Trophoblast cell (in vitro differentiated cells and primary cell): ENCODE measurements around the gene RHOT2.

Experiments used
- DNase-seq, 2 donors: peaks; one replicate each; pipeline ENCODE4 v3.0.0-alpha.2; 2016
- H2AFZ ChIP-seq: 2 replicates; pipeline ENCODE4 v1.6.1; 2013; ENCODE audit warnings: low read length, moderate library complexity, mild to moderate bottlenecking; ENCODE audit not compliant: insufficient read depth, poor library complexity
- H2AK5ac ChIP-seq: 2 replicates; pipeline ENCODE4 v1.6.1; 2013; ENCODE audit warnings: mild to moderate bottlenecking, low read length
- H2BK120ac ChIP-seq: 2 replicates; pipeline ENCODE4 v1.6.1; 2013; ENCODE audit warnings: low read length, mild to moderate bottlenecking, moderate library complexity; ENCODE audit not compliant: insufficient read depth, poor library complexity
- H2BK12ac ChIP-seq: 2 replicates; pipeline ENCODE4 v1.6.1; 2013; ENCODE audit warnings: mild to moderate bottlenecking, low read length, moderate library complexity
- H2BK5ac ChIP-seq: 2 replicates; pipeline ENCODE4 v1.6.1; 2013; ENCODE audit warnings: low read length, low read depth, moderate library complexity, mild to moderate bottlenecking; ENCODE audit not compliant: poor library complexity
- H3K14ac ChIP-seq: 2 replicates; pipeline ENCODE4 v1.6.1; 2013; ENCODE audit warnings: mild to moderate bottlenecking, low read length
- H3K18ac ChIP-seq: 2 replicates; pipeline ENCODE4 v1.6.1; 2013; ENCODE audit warnings: mild to moderate bottlenecking, low read length
- H3K23ac ChIP-seq: 2 replicates; pipeline ENCODE4 v1.6.1; 2013; ENCODE audit warnings: low read length
- H3K27ac ChIP-seq: 2 replicates; pipeline ENCODE4 v1.5.1; 2013; ENCODE audit warnings: low read depth, mild to moderate bottlenecking, inconsistent platforms, low read length, moderate library complexity
- H3K27me3 ChIP-seq: 2 replicates; pipeline ENCODE4 v1.6.1; 2013; ENCODE audit warnings: inconsistent platforms, mild to moderate bottlenecking, low read length, moderate library complexity; ENCODE audit not compliant: insufficient read depth
- H3K36me3 ChIP-seq, 2 experiments: 1 replicate in 1 of 2; 2 replicates in 1 of 2; pipeline ENCODE4 v1.6.1; 2013; ENCODE audit warnings: low read length in 2 of 2, mild to moderate bottlenecking in 2 of 2, moderate library complexity in 1 of 2; ENCODE audit not compliant: insufficient read depth in 2 of 2, control insufficient read depth in 1 of 2
- H3K4ac ChIP-seq: 2 replicates; pipeline ENCODE4 v1.6.1; 2013; ENCODE audit warnings: low read depth, mild to moderate bottlenecking, low read length, moderate library complexity
- H3K4me1 ChIP-seq, 2 experiments: 1 replicate in 1 of 2; 2 replicates in 1 of 2; pipeline ENCODE4 v1.6.1; 2013; ENCODE audit warnings: low read length in 2 of 2, mild to moderate bottlenecking in 2 of 2, moderate library complexity in 1 of 2; ENCODE audit not compliant: insufficient read depth in 2 of 2, control insufficient read depth in 1 of 2
- H3K4me2 ChIP-seq: 2 replicates; pipeline ENCODE4 v1.6.1; 2013; ENCODE audit warnings: inconsistent platforms, mild to moderate bottlenecking, low read length, moderate library complexity
- H3K4me3 ChIP-seq: 2 replicates; pipeline ENCODE4 v1.5.1; 2013; ENCODE audit warnings: mild to moderate bottlenecking, low read depth, low read length, inconsistent platforms
- H3K79me1 ChIP-seq: one replicate; pipeline ENCODE4 v1.6.1; 2013; ENCODE audit warnings: low read length
- H3K79me2 ChIP-seq: 2 replicates; pipeline ENCODE4 v1.6.1; 2013; ENCODE audit warnings: low read length, mild to moderate bottlenecking; ENCODE audit not compliant: control insufficient read depth, insufficient read depth, poor library complexity
- H3K9ac ChIP-seq: 2 replicates; pipeline ENCODE4 v1.6.1; 2013; ENCODE audit warnings: mild to moderate bottlenecking, low read length
- H3K9me3 ChIP-seq: 2 replicates; pipeline ENCODE4 v1.6.1; 2013; ENCODE audit warnings: low read depth, mild to moderate bottlenecking, control low read depth, inconsistent platforms, low read length; ENCODE audit not compliant: insufficient read depth
- H4K12ac ChIP-seq: 2 replicates; pipeline ENCODE4 v1.6.1; 2013; ENCODE audit warnings: low read depth, mild to moderate bottlenecking, low read length, moderate library complexity
- H4K8ac ChIP-seq: 2 replicates; pipeline ENCODE4 v1.6.1; 2013; ENCODE audit warnings: low read depth, mild to moderate bottlenecking, low read length, moderate library complexity
- H4K91ac ChIP-seq: one replicate; pipeline ENCODE4 v1.6.1; 2013; ENCODE audit warnings: low read depth, mild to moderate bottlenecking, low read length, moderate library complexity
- WGBS: extraction: QIAGEN DNeasy Blood & Tissue Kit; methylation state at CpG from one replicate; pipeline ENCODE4 v1.1.7; 2013; ENCODE audit warnings: missing lambda C conversion rate; ENCODE audit not compliant: insufficient read length, insufficient coverage; ENCODE audit errors: extremely low coverage; 5-methylcytosine and 5-hydroxymethylcytosine counted together

RHOT2 gene

DNA sequence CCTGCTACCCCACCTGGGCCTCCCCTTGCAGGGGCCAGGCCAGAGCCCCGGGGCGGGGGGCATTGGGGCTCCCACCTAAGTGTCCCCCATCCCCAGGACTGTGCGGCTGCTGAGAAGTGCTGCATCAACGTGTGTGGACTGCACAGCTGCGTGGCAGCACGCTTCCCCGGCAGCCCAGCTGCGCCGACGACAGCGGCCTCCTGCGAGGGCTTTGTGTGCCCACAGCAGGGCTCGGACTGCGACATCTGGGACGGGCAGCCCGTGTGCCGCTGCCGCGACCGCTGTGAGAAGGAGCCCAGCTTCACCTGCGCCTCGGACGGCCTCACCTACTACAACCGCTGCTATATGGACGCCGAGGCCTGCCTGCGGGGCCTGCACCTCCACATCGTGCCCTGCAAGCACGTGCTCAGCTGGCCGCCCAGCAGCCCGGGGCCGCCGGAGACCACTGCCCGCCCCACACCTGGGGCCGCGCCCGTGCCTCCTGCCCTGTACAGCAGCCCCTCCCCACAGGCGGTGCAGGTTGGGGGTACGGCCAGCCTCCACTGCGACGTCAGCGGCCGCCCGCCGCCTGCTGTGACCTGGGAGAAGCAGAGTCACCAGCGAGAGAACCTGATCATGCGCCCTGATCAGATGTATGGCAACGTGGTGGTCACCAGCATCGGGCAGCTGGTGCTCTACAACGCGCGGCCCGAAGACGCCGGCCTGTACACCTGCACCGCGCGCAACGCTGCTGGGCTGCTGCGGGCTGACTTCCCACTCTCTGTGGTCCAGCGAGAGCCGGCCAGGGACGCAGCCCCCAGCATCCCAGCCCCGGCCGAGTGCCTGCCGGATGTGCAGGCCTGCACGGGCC, 35.2 kb upstream of the RHOT2 start:
- H4K12ac ChIP-seq, result no peak overlapping the region

GRCh38 chr16:633336-634050, 34.4 kb upstream of the RHOT2 start:
- H2BK120ac ChIP-seq, result no peak overlapping the region
- peaks cover 30 to 35% of the 10 kb centered on the region in 2 experiments for H3K36me3 ChIP-seq
- H4K91ac ChIP-seq, result no peak overlapping the region
- no peak overlapping the region for H2BK12ac ChIP-seq
- peaks cover 38 to 45% of the 10 kb centered on the region in 2 experiments for H3K4me1 ChIP-seq
- H3K79me2 ChIP-seq, result peaks cover 24% of the 10 kb centered on the region
- H3K9ac ChIP-seq, result no peak overlapping the region
- no peak overlapping the region for H3K23ac ChIP-seq
- no peak overlapping the region for H3K18ac ChIP-seq
- H3K4ac ChIP-seq, result no peak overlapping the region
- no peak for DNase-seq
- no peak overlapping the region for H3K14ac ChIP-seq
- no peaks in the 10 kb centered on the region for H3K9me3 ChIP-seq
- no peak overlapping the region for H2AFZ ChIP-seq
- no CpG with 5 or more reads among the region's 74 CpGs for WGBS
- H2BK5ac ChIP-seq, result no peak overlapping the region
- no peak overlapping the region for H4K12ac ChIP-seq
- peaks cover 38% of the 10 kb centered on the region for H3K79me1 ChIP-seq
- no peak overlapping the region for H2AK5ac ChIP-seq
- no peak overlapping the region for H3K27ac ChIP-seq
- no peak overlapping the region for H4K8ac ChIP-seq
- no peak overlapping the region for H3K4me3 ChIP-seq
- H3K27me3 ChIP-seq, result no peaks in the 10 kb centered on the region
- no peak overlapping the region for H3K4me2 ChIP-seq

More for the DNA sequence above, 35.2 kb upstream of the RHOT2 start:
- H3K27me3 ChIP-seq, result no peaks in the 10 kb centered on the region
- no peak overlapping the region for H3K4me2 ChIP-seq
- H3K9me3 ChIP-seq, result no peaks in the 10 kb centered on the region
- H2AK5ac ChIP-seq, result peak overlapping the region; percentile 15
- no peak overlapping the region for H2AFZ ChIP-seq
- no peak overlapping the region for H3K18ac ChIP-seq
- H3K14ac ChIP-seq, result no peak overlapping the region
- no peak overlapping the region for H3K23ac ChIP-seq
- H2BK12ac ChIP-seq, result no peak overlapping the region
- H3K36me3 ChIP-seq, result peaks cover 37 to 43% of the 10 kb centered on the region in 2 experiments
- H3K79me2 ChIP-seq, result peaks cover 24% of the 10 kb centered on the region
- H3K9ac ChIP-seq, result no peak overlapping the region
- H4K8ac ChIP-seq, result no peak overlapping the region
- peaks cover 40% of the 10 kb centered on the region for H3K79me1 ChIP-seq
- no peak for DNase-seq
- no peak overlapping the region for H3K27ac ChIP-seq
- no peak overlapping the region for H2BK5ac ChIP-seq
- no peak overlapping the region for H2BK120ac ChIP-seq
- H3K4ac ChIP-seq, result no peak overlapping the region
- no CpG with 5 or more reads among the region's 67 CpGs for WGBS
- no peak overlapping the region for H3K4me3 ChIP-seq
- peaks cover 41 to 43% of the 10 kb centered on the region in 2 experiments for H3K4me1 ChIP-seq
- no peak overlapping the region for H4K91ac ChIP-seq

DNA sequence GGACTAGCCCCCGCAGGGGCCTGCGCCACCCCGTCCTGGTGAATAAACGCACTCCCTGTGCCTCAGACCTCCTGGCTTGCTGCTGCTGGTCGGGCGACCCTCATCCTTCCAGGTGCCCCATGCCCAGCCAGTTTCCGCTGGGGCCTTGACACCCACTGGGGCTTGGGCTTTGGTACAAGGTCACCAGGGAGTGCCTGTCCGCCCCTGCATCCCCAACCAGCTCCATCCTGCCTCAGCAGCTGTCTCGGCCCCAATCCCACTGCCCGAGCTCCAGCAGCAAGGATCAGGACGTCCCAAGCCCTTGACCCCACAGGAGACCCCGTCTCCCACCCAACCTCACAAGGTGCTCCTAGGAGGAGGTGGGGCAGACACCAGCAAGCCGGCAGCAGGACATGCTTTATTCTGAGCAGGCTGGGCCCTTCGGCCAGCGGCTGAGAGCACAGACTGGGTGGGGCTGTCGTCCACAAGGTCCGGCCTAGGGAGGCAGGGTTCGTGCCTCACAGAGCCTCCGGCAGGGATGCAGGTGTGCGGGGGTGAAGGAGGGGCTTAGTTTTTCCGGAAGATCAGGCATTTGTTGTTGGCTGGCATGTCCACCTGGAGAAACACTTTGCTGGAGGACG, 33.8 kb upstream of the RHOT2 start:
- H3K79me1 ChIP-seq, result peaks cover 32% of the 10 kb centered on the region
- no peak overlapping the region for H4K12ac ChIP-seq
- no peak overlapping the region for H4K8ac ChIP-seq
- H3K4me1 ChIP-seq, result peaks cover 32 to 39% of the 10 kb centered on the region in 2 experiments
- H2AFZ ChIP-seq, result no peak overlapping the region
- no peak overlapping the region for H3K18ac ChIP-seq
- no peak overlapping the region for H4K91ac ChIP-seq
- no peak overlapping the region for H3K4ac ChIP-seq
- no peak overlapping the region for H3K27ac ChIP-seq
- H2BK5ac ChIP-seq, result no peak overlapping the region
- no peak overlapping the region for H3K14ac ChIP-seq
- DNase-seq, result no peak
- no peak overlapping the region for H3K4me2 ChIP-seq
- no peak overlapping the region for H2BK12ac ChIP-seq
- H3K4me3 ChIP-seq, result no peak overlapping the region
- H2BK120ac ChIP-seq, result no peak overlapping the region
- peaks cover 17% of the 10 kb centered on the region for H3K79me2 ChIP-seq
- no CpG with 5 or more reads among the region's 22 CpGs for WGBS
- no peak overlapping the region for H3K23ac ChIP-seq
- no peaks in the 10 kb centered on the region for H3K9me3 ChIP-seq
- no peaks in the 10 kb centered on the region for H3K27me3 ChIP-seq
- H3K9ac ChIP-seq, result no peak overlapping the region
- H2AK5ac ChIP-seq, result no peak overlapping the region
- peaks cover 27 to 29% of the 10 kb centered on the region in 2 experiments for H3K36me3 ChIP-seq

DNA sequence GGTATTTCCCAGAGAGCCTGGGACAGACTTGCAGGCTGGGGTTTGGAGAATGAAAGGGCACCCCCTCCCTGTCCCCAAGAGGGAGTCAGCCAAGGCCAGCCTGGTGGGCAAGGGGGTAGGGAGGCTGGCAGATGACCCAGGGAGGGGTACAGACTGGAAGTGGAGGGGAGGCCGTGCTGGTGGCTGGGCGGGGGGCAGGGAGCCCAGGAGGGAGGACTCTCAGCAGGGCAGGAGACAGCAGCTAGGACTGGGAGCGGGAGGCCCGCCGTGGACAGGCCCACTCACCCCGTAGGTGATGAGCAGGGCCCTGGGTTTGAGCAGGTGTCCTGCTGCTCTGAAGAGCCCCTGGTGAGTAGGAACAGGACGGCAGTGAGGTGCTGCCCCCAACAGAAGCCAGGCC, 32.9 kb upstream of the RHOT2 start:
- Histone ChIP-seq H3K79me1 (peaks cover 26% of the 10 kb centered on the region), H3K79me2 (peaks cover 15% of the 10 kb centered on the region), H3K18ac (no peak overlapping the region), H2BK12ac (no peak overlapping the region), H4K12ac (no peak overlapping the region), H3K23ac (no peak overlapping the region), H4K91ac (no peak overlapping the region), H3K14ac (no peak overlapping the region), H3K9ac (no peak overlapping the region), H3K4me1 (peaks cover 25 to 31% of the 10 kb centered on the region in 2 experiments), H3K4me2 (no peak overlapping the region), H2AK5ac (no peak overlapping the region), H3K4me3 (no peak overlapping the region), H2BK120ac (no peak overlapping the region), H2BK5ac (no peak overlapping the region), H4K8ac (no peak overlapping the region), H2AFZ (no peak overlapping the region), H3K9me3 (no peaks in the 10 kb centered on the region), H3K4ac (peak overlapping the region; percentile 81), H3K36me3 (peaks cover 27 to 29% of the 10 kb centered on the region in 2 experiments), H3K27ac (no peak overlapping the region), H3K27me3 (no peaks in the 10 kb centered on the region)
- WGBS, result no CpG with 5 or more reads among the region's 7 CpGs
- DNase-seq, result no peak
